A549 treated with Mapracorat at 1 μM for 4 hours (cell line): Measurements from ENCODE around the gene MTURN. TPM values are rescaled to one million over a fixed set of nuclear protein-coding genes. Genes with fewer than 3 reads are reported as not detected.

ENCODE experiments used
- total RNA-seq: library from RNA; stranded (reverse); fragments of 200-300 nt; extraction: Qiagen RNA extraction; gene quantifications from 5 replicates; pipeline ENCODE4 v1.2.3, GENCODE V29; 2022

Gene MTURN
- total RNA-seq: 5.1 to 6.9 TPM (median 6.5 TPM) in 5 replicates

GRCh38 chr7:30134611-30135300, at the start of gene MTURN:
MTURN (plus strand) TSS chr7:30134986; CDS start chr7:30135137, 151 bp downstream.

Other genes starting within 250 kb of the MTURN start
- 48.7 to 62.1 TPM (median 60.0 TPM) in 5 replicates for gene SCRN1, start 145.2 kb upstream of the MTURN start, total RNA-seq
- gene FKBP14, start 108.3 kb upstream of the MTURN start, total RNA-seq: 6.1 to 10.4 TPM (median 8.3 TPM) in 5 replicates
- gene PLEKHA8, start 106.6 kb upstream of the MTURN start, total RNA-seq: 4.4 to 5.9 TPM (median 5.6 TPM) in 5 replicates
- gene ZNRF2, start 149.6 kb downstream of the MTURN start, total RNA-seq: 4.3 to 6.9 TPM (median 6.1 TPM) in 5 replicates